Adrenal gland (tissue), 5 donors: ENCODE results near the gene CAMK1D.

Experiments
- CTCF ChIP-seq, 6 experiments: fragments of 450-650 bp in 4 of 6; fragments of 200-600 bp in 2 of 6; sonication (generic) in 1 of 6; IDR thresholded peaks; 1 replicate in 5 of 6; 2 replicates in 1 of 6; pipeline versions ENCODE4 v1.5.1 to v1.8.0; 2016 to 2021; ENCODE audit warnings: antibody characterized with exemption in 6 of 6, mild to moderate bottlenecking in 2 of 6, moderate library complexity in 1 of 6
- POLR2A ChIP-seq, 2 donors: fragments of 450-650 bp; IDR thresholded peaks; one replicate each; pipeline ENCODE4 v1.6.1; 2017; ENCODE audit warnings: antibody characterized with exemption in 2 of 2, mild to moderate bottlenecking in 2 of 2, moderate library complexity in 1 of 2
- donor health status: DM: no; HTN: no; CAD: no.

GRCh38 chr10:12390733-12391132, 41.4 kb downstream of the CAMK1D start:
- no peak for TF ChIP-seq CTCF (IDR thresholded peaks at IDR 0.05)
- no peak for TF ChIP-seq POLR2A (IDR thresholded peaks at IDR 0.05)
